Measurements from ENCODE around the gene ACSS2.
"Not testable (repeated sequence)": the region's sequence is repeated elsewhere in the genome, so short reads cannot be mapped to it uniquely, and the experiment has no call there.

Gene ACSS2

DNA sequence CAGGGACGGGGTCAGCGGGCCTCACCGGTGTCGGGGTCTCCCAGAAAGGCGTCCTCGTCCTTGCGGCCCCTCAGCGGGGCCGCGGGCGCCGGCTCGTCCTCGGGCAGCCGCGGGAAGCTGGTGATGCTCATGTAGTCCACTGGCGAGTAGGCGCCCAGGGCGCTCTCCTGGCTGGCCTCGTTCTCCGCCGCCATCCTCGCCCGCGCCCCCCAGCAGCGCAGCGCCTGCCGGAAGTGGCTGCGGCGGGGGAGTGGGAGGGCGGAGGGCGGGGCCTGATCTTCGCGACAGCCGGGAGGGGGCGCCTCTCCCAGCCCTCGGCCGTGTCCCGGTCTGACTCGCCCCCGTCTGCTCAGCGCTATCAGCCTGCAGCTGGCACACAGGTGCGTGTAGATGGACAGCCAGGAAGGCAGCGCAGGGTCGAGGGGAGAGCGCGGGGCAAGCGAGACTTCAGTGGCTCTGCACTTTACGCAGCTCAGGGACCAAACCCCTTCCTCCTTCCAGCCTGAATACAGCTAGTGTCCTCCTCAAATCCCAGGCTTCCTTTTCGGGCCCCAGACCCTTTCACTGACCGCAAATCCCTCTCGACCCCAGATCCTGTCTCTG, 3.7 kb upstream of the ACSS2 start, which contains the start of gene GGT7:
Gene GGT7, minus strand, starts transcription at position 235 of the 603 bp plus-strand sequence. Its CDS starts 41 bp downstream, at position 194.
- DNase-seq, result peak; percentile 77 to 84 (median 82)
- Histone ChIP-seq H3K4me3 (ENCODE audit: insufficient read depth, low read depth, low read length, poor library complexity, severe bottlenecking) (peak within 1 kb of the TSS; percentile 58), H3K27ac (ENCODE audit: insufficient read depth, low read length, poor library complexity, severe bottlenecking) (peak within 1 kb of the TSS; percentile 31), H3K9me3 (ENCODE audit: control insufficient read depth, low read length) (no peaks in the 10 kb centered on the region), H3K36me3 (ENCODE audit: control insufficient read depth, insufficient read depth, low read length) (no peaks in the 10 kb centered on the region), H3K4me1 (ENCODE audit: control insufficient read depth, insufficient read depth, low read length, poor library complexity, severe bottlenecking) (peaks cover 21% of the 10 kb centered on the region), H3K27me3 (replicated peaks; ENCODE audit: control insufficient read depth, insufficient read depth, low read length, poor library complexity, severe bottlenecking) (no peaks in the 10 kb centered on the region)

- no peaks in the 10 kb centered on the region for H3K36me3 ChIP-seq (ENCODE audit: control insufficient read depth, insufficient read depth, low read length)
- DNase-seq, result no peak
- peaks cover 21% of the 10 kb centered on the region for H3K4me1 ChIP-seq (ENCODE audit: control insufficient read depth, insufficient read depth, low read length, poor library complexity, severe bottlenecking)
- H3K9me3 ChIP-seq (ENCODE audit: control insufficient read depth, low read length), result no peaks in the 10 kb centered on the region
- H3K4me3 ChIP-seq (ENCODE audit: insufficient read depth, low read depth, low read length, poor library complexity, severe bottlenecking), result no peak overlapping the region
- H3K27ac ChIP-seq (ENCODE audit: insufficient read depth, low read length, poor library complexity, severe bottlenecking), result no peak overlapping the region
- no peaks in the 10 kb centered on the region for H3K27me3 ChIP-seq (replicated peaks; ENCODE audit: control insufficient read depth, insufficient read depth, low read length, poor library complexity, severe bottlenecking)
These were observed 2.8 kb upstream of the ACSS2 start for GRCh38 chr20:34873583-34874093.

GRCh38 chr20:34874094-34874654, 2.2 kb upstream of the ACSS2 start:
- H3K27me3 ChIP-seq (replicated peaks; ENCODE audit: control insufficient read depth, insufficient read depth, low read length, poor library complexity, severe bottlenecking), result no peaks in the 10 kb centered on the region
- no peak overlapping the region for H3K4me3 ChIP-seq (ENCODE audit: insufficient read depth, low read depth, low read length, poor library complexity, severe bottlenecking)
- no peaks in the 10 kb centered on the region for H3K9me3 ChIP-seq (ENCODE audit: control insufficient read depth, low read length)
- DNase-seq, result peak in 1 of 3 donors; percentile 9
- peaks cover 21% of the 10 kb centered on the region for H3K4me1 ChIP-seq (ENCODE audit: control insufficient read depth, insufficient read depth, low read length, poor library complexity, severe bottlenecking)
- no peak overlapping the region for H3K27ac ChIP-seq (ENCODE audit: insufficient read depth, low read length, poor library complexity, severe bottlenecking)
- H3K36me3 ChIP-seq (ENCODE audit: control insufficient read depth, insufficient read depth, low read length), result no peaks in the 10 kb centered on the region

DNA sequence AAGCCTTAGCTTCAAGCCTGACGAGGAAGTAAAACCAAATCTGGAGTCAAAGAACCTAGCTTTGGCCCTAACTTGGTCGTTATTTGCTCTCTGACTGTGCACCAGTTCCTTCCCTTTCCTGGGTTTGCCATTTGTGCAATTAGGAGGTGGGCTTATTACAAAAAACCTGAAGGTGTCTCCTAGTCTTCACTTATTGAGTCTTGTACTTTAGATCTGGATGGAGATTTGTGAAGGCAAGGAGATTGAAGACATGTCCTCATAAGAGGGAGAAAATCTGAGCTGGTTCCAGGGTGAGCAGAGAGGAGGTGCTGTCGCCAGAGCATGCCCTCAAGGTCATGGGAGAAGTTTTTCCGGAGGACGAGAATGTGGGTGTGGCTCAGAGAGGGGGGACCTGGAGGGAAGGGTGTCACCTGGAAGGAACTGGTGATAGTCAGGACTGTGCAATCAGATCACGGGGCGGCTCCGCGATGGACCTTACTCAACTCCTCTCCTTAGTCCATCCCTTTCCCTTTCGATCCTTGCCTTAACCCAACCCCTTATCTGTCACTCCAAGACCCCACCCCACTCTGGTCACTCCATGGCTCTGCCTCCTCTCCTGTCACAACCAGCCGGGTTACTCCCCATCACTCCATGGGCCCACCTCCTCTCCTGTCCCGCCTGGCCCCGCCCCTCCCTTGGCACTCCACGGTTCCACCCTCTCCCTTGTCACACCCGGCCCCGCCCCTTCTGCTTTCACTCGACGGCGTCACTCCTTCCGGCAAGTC, 588 bp upstream of the ACSS2 start:
- Histone ChIP-seq H3K27ac (ENCODE audit: insufficient read depth, low read length, poor library complexity, severe bottlenecking) (no peak overlapping the region), H3K9me3 (ENCODE audit: control insufficient read depth, low read length) (no peaks in the 10 kb centered on the region), H3K4me1 (ENCODE audit: control insufficient read depth, insufficient read depth, low read length, poor library complexity, severe bottlenecking) (peaks cover 21% of the 10 kb centered on the region), H3K4me3 (ENCODE audit: insufficient read depth, low read depth, low read length, poor library complexity, severe bottlenecking) (peak overlapping the region; percentile 66), H3K36me3 (ENCODE audit: control insufficient read depth, insufficient read depth, low read length) (no peaks in the 10 kb centered on the region), H3K27me3 (replicated peaks; ENCODE audit: control insufficient read depth, insufficient read depth, low read length, poor library complexity, severe bottlenecking) (no peaks in the 10 kb centered on the region)
- DNase-seq, result no peak

- Histone ChIP-seq H3K27ac (ENCODE audit: insufficient read depth, low read length, poor library complexity, severe bottlenecking) (no peak overlapping the region), H3K9me3 (ENCODE audit: control insufficient read depth, low read length) (no peaks in the 10 kb centered on the region), H3K4me1 (ENCODE audit: control insufficient read depth, insufficient read depth, low read length, poor library complexity, severe bottlenecking) (peaks cover 6% of the 10 kb centered on the region), H3K36me3 (ENCODE audit: control insufficient read depth, insufficient read depth, low read length) (peaks cover 8% of the 10 kb centered on the region), H3K4me3 (ENCODE audit: insufficient read depth, low read depth, low read length, poor library complexity, severe bottlenecking) (no peak overlapping the region), H3K27me3 (replicated peaks; ENCODE audit: control insufficient read depth, insufficient read depth, low read length, poor library complexity, severe bottlenecking) (no peaks in the 10 kb centered on the region)
- no peak for DNase-seq
These were observed 3.9 kb downstream of the ACSS2 start for GRCh38 chr20:34880215-34880850.

DNA sequence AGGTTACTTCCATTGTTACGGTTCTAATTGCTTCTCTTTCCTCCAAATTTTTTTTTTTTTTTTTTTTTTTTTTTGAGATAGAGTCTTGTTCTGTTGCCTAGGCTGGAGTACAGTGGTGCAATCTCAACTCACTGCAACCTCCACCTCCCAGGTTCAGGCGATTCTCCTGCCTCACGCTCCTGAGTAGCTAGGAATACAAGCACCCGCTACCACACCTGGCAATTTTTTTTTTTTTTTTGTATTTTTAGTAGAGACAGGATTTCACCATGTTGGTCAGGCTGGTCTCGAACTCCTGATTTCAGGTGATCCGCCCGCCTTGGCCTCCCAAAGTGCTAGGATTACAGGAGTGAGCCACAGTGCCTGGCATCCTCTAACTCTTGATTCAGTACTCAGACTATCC, 4.6 kb downstream of the ACSS2 start:
- not testable (repeated sequence) for H3K4me1 ChIP-seq (ENCODE audit: control insufficient read depth, insufficient read depth, low read length, poor library complexity, severe bottlenecking); H3K9me3 ChIP-seq (ENCODE audit: control insufficient read depth, low read length); H3K27ac ChIP-seq (ENCODE audit: insufficient read depth, low read length, poor library complexity, severe bottlenecking); H3K36me3 ChIP-seq (ENCODE audit: control insufficient read depth, insufficient read depth, low read length); DNase-seq; H3K27me3 ChIP-seq (replicated peaks; ENCODE audit: control insufficient read depth, insufficient read depth, low read length, poor library complexity, severe bottlenecking); H3K4me3 ChIP-seq (ENCODE audit: insufficient read depth, low read depth, low read length, poor library complexity, severe bottlenecking)

DNA sequence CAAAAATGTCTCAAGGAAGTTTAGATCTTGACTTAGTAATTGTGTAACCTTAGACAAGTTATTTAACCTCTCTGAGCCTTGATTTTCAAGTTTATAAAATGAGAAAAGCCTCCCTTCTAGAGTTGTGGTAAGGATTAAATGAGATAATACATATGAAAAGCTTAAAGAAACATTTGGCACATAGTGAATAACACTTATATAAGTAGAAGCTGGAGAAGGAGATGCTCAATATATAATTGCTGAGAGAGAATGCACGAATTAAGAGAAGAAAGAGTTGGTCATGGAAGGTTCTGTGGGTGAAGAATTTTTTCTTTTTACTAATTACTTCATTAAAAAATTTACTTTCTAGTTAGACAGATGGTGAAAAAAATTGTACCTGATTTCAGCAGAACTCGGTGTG, 5.3 kb downstream of the ACSS2 start:
- no peaks in the 10 kb centered on the region for H3K4me1 ChIP-seq (ENCODE audit: control insufficient read depth, insufficient read depth, low read length, poor library complexity, severe bottlenecking)

DNA sequence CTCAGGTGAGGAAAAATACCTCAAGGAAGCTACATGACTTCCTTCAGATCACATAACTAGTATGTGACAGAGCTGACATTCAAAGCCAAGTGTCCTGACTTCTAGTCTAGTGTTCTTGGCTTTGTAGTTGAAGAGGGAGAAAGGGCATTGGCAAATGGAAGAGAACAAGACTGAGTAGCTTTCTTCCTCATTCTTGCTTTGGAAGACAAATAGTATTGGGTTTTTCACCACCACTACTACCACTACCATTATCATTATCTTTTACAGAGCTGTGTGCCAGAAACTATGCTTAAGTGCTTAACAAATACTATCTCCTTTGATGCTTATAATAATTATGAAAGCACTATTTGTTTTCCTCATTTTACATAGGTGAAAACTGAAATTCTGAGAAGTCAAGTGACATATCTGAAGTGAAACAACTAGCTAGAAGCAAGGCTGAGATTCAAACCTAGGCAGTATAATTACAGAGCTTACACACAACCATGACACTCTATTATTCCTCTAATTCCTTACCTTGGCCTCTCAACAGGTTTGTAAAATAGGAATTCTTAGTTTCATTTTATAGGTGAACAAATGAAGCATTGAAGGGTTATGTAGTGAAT, 6.8 kb downstream of the ACSS2 start:
- Histone ChIP-seq H3K36me3 (ENCODE audit: control insufficient read depth, insufficient read depth, low read length) (peaks cover 8% of the 10 kb centered on the region), H3K27me3 (replicated peaks; ENCODE audit: control insufficient read depth, insufficient read depth, low read length, poor library complexity, severe bottlenecking) (no peaks in the 10 kb centered on the region), H3K27ac (ENCODE audit: insufficient read depth, low read length, poor library complexity, severe bottlenecking) (no peak overlapping the region), H3K4me1 (ENCODE audit: control insufficient read depth, insufficient read depth, low read length, poor library complexity, severe bottlenecking) (no peaks in the 10 kb centered on the region), H3K4me3 (ENCODE audit: insufficient read depth, low read depth, low read length, poor library complexity, severe bottlenecking) (no peak overlapping the region), H3K9me3 (ENCODE audit: control insufficient read depth, low read length) (no peaks in the 10 kb centered on the region)
- DNase-seq, result no peak

More for the DNA sequence above, 5.3 kb downstream of the ACSS2 start:
- Histone ChIP-seq H3K27me3 (replicated peaks; ENCODE audit: control insufficient read depth, insufficient read depth, low read length, poor library complexity, severe bottlenecking) (no peaks in the 10 kb centered on the region), H3K36me3 (ENCODE audit: control insufficient read depth, insufficient read depth, low read length) (peaks cover 8% of the 10 kb centered on the region), H3K4me3 (ENCODE audit: insufficient read depth, low read depth, low read length, poor library complexity, severe bottlenecking) (no peak overlapping the region), H3K27ac (ENCODE audit: insufficient read depth, low read length, poor library complexity, severe bottlenecking) (no peak overlapping the region), H3K9me3 (ENCODE audit: control insufficient read depth, low read length) (no peaks in the 10 kb centered on the region)
- no peak for DNase-seq

DNA sequence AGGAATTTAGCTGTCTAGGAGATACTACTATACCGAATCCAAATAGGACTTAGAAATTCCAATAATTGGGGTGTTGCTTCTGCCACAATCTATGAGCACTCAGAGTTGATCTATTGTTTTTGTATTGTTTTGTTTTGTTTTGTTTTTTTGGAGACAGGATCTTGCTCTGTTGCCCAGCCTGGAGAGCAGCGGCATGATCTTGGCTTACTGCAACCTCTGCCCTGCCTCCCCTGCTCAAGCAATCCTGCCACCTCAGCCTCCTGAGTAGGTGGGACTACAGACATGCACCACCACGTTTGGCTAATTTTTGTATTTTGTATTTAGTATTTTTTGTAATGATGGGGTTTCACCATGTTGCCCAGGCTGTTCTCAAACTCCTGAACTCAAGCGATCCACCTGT, 7.4 kb downstream of the ACSS2 start:
- no peaks in the 10 kb centered on the region for H3K27me3 ChIP-seq (replicated peaks; ENCODE audit: control insufficient read depth, insufficient read depth, low read length, poor library complexity, severe bottlenecking)
- peaks cover 8% of the 10 kb centered on the region for H3K36me3 ChIP-seq (ENCODE audit: control insufficient read depth, insufficient read depth, low read length)
- no peaks in the 10 kb centered on the region for H3K4me1 ChIP-seq (ENCODE audit: control insufficient read depth, insufficient read depth, low read length, poor library complexity, severe bottlenecking)
- H3K27ac ChIP-seq (ENCODE audit: insufficient read depth, low read length, poor library complexity, severe bottlenecking), result no peak overlapping the region
- H3K9me3 ChIP-seq (ENCODE audit: control insufficient read depth, low read length), result no peaks in the 10 kb centered on the region
- H3K4me3 ChIP-seq (ENCODE audit: insufficient read depth, low read depth, low read length, poor library complexity, severe bottlenecking), result no peak overlapping the region
- DNase-seq, result no peak

Measured in effector memory CD4-positive, alpha-beta T cell (primary cell).